Hepatic stellate cell (primary cell): ENCODE measurements around the gene ERBB3.
"Not testable (repeated sequence)": the region's sequence is repeated elsewhere in the genome, so short reads cannot be mapped to it uniquely, and the experiment has no call there.

Source experiments
- DNase-seq: peaks from one replicate; pipeline ENCODE4 v3.0.0; 2011; ENCODE audit warnings: low spot score

Gene ERBB3

DNA sequence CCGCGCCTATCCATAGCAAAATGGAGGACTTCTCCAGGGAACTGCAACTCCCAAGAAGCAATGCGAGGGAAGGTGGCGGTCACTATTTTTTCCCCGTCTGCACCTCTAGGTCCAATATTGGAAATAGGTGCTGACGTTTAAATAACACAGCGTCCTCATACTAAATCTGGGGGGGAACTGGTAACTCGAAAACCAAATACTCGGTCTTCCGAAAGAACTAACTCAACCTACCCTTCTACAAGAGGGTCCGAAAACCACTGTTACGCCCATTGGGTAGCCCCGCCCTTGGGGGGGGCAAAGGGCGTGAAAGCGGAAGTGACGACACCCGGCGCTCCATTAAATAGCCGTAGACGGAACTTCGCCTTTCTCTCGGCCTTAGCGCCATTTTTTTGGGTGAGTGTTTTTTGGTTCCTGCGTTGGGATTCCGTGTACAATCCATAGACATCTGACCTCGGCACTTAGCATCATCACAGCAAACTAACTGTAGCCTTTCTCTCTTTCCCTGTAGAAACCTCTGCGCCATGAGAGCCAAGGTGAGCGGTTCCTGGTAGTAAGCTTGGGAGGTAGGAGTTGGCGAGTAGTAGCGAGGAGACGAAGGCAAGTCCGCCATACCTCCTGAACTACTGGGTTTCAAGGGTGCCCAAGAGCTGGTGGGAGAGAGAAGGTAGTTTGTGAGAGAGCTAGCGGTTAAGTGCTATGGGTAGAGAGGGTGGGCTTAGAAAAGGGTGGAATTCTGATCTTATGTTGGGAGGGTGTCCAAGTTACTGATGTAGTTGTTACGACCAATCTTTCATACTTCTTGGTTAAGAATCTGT, 36.5 kb downstream of the ERBB3 start, which contains the start of gene RPL41:
TSS of gene RPL41 (plus strand) at position 367 of the 815 bp plus-strand sequence.
- peak; percentile 69 for DNase-seq

DNA sequence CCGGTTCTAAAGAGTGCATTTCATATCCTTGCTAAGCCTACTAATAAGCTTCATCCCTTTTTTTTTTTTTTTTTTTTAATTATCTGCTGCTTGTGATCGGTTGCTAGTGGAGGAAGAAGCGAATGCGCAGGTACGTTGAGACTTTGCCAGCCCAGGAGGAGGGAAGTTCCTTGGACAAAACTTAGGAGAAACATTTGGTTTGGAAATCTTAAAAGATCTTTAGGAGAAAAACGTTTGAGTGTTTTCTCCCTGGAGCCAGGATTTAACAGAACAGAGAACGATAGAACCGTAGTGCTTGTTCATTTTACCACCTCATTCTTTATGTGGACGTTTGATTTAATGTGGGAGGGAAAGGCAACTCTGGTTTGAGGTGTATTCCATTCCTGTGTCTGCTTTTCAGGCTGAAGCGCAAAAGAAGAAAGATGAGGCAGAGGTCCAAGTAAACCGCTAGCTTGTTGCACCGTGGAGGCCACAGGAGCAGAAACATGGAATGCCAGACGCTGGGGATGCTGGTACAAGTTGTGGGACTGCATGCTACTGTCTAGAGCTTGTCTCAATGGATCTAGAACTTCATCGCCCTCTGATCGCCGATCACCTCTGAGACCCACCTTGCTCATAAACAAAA, 37.2 kb downstream of the ERBB3 start:
- not testable (repeated sequence) for DNase-seq

DNA sequence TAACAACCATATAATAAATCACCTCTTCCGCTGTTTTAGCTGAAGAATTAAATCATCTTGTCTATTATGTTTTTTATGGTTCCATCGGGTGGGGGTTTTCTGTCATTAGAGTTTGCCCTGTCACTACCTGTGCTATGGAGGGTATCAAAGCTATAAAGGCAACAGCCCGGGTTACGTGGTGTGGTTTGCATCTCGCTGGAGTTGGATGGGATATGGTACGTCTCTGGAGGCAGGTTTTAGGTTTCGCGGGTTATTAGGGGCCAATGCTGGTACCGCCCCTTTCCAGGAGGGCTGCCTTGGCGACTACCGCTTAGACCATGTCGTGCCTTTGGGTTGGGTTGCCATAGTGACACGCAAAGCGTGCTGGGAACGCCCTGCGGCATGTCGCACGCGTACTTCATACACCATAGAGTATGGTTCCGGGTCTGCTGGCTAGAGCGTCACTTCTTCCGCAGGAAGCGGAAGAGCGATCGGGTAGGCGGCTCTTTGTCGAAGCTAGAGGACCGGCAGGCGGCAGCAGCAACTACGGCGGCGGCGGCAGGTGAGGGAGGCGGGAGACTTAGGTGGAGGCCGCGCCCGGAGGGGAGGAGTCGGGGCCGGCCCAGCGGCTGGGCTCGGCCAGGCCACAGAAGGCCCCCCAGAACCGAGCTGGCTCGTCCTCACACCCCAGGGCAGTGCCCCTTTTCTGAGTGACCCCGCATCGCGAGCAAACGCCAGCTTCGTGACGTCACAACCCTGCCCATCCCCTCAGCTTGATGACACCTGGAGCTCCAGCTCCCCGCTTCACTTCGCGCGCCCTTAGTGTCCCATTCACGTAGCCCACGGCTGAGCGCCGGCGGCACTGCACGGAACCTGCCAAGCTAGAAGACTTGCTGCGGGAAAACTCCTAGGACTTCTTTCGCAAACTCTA, 38.1 kb downstream of the ERBB3 start, which contains the start of gene ZC3H10:
TSS of gene ZC3H10 (plus strand) at position 489 of the 910 bp plus-strand sequence. CDS start 2,297 bp downstream, outside the sequence.
- peak; percentile 94 for DNase-seq

DNA sequence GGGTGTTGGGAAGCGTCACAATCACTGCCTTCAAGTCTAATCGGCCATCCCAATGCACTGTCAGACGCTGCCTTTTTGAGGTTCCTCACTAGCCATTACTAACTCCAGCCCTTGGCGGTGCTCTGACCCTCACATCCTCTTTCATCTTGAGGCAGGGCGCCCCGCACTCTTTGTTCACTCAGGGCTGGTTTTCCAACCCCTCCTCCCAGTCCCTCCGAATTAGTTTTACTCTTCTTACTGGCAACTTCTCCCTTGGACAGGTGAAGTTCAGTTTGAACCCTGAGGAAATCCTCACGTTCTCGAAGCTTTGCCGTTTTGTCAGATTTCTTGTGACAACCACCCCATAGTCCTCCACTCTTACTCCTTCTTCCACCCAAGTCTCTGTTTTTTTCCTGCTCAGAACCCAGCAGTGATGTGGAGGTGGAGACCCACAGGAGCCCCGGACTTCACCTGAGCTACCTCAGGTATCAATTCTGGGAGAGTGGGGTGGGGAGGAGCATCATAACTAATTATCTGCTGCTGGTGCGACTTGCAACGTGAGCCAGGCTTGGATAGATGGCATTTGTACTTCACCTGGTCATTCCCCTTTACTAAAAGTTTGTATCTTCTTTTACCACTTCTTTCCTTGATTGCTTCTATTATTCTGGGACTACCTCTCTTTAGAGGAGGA, 38.9 kb downstream of the ERBB3 start:
- no peak for DNase-seq

DNA sequence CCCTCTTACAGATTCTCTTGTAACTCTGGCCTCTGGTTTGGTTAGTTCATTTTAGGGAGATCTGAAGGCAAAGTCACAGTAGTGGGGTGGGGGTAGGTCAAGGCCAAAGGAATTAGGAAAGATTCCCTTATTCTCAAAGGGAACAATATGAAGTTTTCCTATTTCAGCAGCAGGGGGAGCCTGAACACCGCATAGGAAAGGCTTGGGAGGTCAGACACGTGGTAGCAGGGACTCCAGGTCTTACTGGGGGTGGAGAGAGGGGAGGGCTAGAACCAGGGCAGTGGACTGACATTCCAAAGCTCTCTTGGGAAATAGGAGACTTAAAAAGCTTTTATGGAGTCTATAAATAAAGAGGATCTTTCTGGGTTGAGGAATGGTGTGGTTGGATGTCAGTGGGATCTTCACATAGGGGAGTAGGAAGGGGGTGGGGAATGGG, 39.4 kb downstream of the ERBB3 start:
- peak; percentile 98 for DNase-seq

DNA sequence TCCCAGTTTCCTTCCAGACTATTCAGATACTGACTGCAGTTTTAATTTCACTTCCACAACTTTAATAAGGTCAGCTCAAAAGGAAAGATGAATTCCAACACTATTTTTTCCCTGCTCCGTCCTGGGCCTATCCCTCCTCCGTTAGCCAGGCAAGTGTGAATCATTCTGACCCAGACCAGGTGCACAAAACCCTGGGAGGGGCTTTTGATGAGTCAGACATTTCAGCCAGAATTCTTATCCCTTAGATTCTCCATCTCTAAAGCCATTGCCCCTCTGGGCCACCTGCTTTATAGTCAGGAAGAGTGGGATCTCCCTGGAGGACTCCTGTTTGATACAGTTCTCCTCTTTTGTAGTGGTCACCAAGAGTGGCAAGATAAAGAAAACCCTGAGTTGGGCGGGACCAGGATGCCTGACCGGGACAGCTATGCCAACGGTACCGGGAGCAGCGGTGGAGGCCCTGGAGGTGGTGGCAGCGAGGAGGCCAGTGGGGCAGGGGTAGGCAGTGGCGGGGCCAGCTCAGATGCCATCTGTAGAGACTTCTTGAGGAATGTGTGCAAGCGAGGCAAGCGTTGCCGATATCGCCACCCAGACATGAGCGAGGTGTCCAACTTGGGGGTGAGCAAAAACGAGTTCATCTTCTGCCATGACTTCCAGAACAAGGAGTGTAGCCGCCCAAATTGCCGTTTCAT, 40.3 kb downstream of the ERBB3 start:
- DNase-seq: no peak

DNA sequence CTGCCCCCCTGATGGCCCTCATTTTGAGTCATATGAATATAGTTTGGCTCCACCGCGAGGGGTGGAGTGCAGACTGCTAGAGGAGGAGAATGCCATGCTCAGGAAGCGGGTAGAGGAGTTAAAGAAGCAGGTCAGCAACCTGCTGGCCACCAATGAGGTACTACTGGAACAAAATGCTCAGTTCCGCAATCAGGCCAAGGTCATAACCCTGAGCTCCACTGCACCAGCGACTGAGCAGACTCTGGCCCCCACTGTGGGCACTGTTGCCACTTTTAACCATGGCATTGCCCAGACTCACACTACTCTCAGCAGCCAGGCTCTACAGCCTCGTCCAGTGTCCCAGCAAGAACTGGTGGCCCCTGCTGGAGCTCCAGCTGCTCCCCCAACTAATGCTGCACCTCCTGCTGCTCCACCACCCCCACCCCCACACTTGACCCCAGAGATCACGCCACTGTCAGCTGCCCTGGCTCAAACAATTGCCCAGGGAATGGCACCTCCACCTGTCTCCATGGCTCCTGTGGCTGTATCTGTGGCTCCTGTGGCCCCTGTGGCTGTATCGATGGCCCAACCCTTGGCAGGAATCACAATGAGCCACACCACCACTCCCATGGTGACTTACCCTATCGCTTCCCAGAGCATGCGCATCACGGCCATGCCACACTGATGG, 41.4 kb downstream of the ERBB3 start:
- DNase-seq: no peak

DNA sequence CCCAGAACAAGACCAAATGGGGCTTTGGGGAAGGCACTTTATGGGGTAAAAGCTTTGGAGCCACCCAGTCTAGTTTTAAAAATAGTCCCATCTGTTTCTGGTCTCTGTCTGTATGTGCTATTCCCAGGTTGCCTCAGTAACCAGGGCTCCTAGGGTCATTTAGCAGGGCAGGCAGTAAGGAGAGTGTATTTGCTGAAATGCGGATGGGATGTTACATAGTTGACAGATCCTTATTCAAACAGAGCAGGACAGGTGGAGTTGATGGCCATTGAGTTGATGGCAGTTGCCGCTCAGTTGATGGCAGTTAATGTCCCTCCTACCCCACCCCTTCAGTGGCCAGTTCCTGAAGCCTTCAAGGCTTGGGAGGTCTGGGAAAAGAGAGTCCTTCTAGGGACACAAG, 42.7 kb downstream of the ERBB3 start:
- no peak for DNase-seq

DNA sequence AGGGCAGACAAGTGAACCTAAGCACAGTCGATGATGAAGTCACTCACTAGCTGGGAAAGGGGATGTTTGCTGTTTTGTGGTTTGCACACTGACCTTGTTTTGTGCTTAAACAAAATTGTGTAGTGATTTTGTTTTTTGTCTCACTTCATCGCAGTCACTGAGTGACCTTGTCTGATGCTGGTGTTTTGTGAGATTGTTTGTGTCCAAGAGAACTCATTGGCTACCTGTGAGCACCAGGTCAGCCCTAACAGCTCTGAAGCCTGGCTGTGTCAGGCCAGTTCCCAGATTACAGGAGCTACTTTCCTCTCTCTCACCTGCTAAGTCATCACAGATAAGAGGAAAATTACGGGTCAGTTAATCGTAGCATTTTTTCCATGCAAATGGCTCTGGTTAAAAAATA, 44.2 kb downstream of the ERBB3 start:
- DNase-seq: no peak

DNA sequence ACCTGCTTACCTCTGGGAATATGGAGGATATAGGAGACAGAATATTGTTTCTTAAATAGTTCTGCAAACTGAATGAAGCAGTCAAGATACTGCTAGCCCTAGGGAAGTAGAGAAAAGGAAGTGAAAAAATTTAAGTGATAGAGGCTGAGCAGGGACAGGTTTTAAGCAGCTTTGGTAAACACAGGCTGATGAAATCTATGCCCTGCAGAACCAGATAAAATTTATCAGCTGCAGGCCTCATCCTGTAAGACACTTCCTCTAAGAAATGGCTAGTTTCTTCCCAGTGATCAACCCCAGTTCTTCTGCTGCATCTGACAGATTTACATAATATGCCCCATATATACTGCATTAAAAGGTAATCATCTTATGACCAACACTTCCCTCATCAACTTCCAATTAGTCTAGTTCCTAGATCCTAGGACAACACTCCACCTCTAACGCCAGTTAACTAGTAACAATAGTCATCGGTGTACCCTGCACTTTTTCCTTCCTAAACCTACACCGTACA, 46.8 kb downstream of the ERBB3 start:
- no peak for DNase-seq

DNA sequence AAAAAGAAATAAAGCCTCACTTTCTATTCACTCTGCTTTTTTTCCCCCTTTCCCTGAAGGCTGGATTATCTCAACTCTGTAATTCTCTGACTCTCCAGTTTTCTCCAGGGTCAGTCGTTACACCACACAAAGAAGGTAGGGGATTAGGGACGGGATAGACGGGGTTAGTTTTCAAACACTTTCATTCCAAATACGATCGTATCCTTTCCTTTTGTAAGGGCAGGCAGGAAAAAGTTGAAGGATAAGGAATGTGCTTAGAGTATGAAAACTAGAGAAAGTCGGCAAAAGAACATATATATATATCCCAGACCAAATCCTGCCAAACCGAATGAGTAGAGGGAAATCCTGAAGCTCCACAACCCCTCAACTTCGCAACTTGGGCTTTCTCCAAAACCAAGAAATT, 47.5 kb downstream of the ERBB3 start:
- no peak for DNase-seq

DNA sequence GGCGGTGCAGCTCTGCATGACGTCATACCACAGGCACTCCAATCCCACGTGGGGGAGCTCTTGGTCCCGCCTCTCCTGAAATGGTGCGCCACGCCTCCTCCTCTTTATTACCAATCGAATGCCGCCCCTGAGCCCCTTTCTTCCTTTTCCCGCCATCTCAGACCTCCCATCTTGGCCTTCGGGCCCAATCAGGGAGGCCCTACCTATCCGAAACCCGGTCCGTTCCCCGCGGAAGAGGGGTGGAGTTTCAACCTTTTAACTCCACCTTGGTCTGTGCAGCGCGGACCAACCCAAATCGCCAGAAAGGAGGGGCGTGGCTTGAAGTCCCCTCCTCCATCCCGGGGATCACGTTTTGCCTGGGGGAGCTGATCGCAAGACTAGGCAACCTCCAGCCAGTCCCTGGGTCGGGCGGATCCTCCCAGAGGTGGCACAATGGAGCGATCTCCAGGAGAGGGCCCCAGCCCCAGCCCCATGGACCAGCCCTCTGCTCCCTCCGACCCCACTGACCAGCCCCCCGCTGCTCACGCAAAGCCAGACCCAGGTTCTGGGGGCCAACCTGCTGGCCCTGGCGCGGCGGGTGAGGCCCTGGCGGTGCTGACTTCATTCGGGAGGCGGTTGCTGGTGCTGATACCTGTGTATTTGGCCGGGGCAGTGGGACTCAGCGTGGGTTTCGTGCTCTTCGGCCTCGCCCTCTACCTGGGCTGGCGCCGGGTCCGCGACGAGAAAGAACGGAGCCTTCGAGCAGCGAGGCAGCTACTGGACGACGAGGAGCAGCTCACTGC, 48.1 kb downstream of the ERBB3 start, which contains the start of gene ESYT1:
TSS of gene ESYT1 (plus strand) at position 380 of the 782 bp plus-strand sequence. CDS start at position 433, 53 bp downstream.
- peak; percentile 98 for DNase-seq

DNA sequence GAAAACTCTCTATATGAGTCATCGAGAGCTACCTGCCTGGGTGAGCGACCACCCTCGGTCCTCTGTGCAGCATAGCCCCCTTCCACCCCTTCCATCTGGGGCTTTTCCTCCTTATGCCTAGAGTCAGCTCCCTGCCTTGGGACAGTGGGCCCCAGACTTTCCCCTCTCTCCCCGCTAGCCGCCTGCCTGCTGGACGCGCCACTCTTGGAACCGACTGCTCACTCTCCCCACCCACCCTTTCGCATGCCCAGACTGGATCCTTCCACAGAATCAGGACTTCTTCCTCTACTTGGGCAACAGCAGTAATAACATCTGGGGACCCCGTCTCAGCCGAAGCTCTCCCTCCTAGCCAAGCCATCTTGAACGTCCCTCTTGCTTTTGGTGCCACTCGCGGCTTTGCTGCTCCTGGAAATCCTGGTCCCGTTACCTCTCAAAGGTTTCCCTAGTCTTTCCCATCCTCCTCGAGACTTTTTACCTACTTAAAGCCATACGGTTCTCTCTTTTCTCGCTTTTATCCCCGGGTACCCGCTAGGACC, 48.8 kb downstream of the ERBB3 start:
- peak; percentile 47 for DNase-seq

DNA sequence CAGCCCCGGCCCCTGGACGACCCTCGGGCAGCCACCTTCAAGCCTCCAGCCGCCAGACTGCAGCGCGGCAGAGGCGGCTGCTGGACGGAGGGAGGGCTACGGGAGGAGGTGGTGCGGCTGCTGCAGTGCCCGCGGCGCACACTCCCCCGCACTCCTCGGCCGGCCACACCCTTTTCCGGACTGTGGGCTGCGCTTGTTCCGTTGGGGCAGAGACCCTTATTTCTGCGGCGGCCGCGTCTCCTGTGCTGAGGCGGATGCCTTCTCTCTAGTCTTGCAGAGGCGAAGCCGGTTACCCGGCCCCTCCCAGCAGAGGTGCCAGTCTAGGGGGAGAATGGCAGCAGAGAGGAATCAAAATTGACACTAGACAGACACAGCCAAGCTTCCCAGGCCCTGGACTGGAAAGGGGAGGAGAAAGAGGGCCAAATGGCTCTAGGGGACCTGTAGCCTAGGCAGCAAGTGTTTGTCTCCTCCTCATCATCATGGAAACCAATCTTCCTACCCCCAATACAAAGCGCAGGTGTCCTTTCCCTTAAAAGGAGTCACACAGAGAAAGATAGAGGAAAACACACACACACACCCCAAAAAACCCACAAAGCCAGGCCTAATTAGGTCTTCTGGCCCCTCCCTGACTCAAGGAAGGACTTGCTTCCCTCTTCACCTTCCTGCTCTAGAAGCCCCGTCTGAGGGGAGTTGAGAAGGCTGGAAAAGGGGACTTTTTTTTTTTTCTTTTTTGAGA, 49.4 kb downstream of the ERBB3 start:
- DNase-seq: peak; percentile 60

DNA sequence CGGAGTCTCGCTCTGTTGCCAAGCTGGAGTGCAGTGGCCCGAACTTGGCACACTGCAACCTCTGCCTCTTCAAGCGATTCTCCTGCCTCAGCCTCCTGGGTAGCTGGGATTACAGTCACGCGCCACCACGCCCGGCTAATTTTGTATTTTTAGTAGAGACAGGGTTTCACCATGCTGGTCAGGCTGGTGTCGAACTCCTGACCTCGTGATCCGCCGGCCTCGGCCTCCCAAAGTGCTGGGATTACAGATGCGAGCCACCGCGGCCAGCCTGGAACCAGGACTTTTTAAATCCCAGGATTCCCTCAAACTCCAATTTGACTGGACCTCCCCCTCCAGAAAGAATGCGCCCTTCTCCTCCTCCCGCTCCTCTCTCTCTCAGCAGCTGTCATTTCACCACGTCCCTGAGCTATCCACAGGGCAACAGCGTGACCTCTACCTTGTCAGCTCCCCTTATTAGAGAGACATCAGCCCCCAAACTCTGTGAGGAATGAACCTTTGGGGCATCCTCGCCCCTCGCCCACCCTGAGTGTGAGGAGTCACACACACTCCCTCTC, 50.1 kb downstream of the ERBB3 start:
- DNase-seq: no peak

DNA sequence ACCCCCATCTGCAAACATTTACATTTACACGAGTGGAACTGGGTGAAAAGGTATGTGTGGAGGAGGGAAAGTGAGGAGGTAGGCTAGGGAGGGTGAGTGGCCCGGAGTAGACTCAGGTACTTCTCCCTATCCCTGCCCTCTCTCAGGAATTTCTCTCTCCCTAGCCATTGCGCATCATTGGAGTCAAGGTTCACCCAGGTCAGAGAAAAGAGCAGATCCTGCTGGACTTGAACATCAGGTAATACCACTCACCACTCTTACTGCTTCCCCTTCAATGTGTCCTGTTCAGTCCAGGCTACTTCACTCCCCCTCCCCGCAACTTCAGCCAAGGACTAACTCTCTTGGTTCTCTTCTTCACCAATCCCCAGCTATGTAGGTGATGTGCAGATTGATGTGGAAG, 50.9 kb downstream of the ERBB3 start:
- no peak for DNase-seq

DNA sequence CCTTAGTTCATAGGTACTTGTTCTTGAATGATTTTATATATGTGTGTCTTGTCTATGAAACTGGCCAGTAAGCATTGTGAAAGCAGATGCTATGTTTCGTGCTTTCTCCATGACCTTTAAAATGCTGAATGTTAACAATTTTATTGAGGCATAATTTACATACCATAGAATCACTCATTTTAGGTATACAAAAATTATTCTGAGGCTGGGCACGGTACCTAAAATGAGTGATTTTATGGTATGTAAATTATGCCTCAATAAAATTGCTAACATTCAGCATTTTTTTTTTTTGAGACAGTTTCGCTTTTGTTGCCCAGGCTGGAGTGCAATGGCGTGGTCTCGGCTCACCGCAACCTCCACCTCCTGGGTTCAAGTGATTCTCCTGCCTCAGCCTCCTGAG, 54.9 kb downstream of the ERBB3 start:
- no peak for DNase-seq
